GM19455 (cell line): ENCODE data around the gene KLHL36.
"Not testable (repeated sequence)": the region's sequence is repeated elsewhere in the genome, so short reads cannot be mapped to it uniquely, and the experiment has no call there.

ENCODE experiments used
- ATAC-seq: cut with Tn5 transposase; IDR thresholded peaks from one replicate; pipeline ENCODE4 v1.9.1; 2021; ENCODE audit not compliant: unreplicated experiment

KLHL36 gene

DNA sequence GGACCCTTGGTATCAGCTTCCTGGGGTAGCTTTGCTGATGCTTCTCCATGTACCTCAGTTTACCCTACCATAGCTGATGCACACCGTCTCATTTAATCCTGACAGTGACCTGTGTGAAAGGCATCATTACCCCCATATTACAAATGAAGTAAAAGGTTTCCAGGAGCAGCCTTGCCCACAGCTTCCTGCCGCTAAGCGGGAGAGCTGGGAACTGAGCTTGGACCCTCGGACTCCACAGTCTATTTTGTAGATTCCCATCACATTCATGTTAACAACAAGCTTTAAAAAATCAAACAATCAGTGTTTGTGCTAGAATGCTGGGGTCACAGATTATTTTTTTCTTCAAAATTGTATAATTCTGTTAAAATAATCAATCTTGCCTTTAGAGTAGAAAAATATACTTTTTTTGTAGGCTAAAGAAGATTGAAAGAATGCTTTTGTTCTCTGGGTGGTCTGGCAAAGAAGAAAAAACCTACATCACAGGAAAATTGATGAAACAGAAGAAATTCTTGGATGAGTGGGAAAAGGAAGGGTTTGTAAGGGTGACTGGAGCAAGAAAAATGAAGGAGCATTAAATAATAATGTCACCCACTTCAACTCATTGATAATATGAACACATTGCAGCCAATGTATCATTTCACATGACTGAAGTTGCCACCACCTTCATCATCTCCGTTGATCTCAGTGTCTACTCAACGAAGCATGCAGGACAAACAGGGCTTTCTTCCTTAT is 41.9 kb downstream of the KLHL36 start:
- no peak for ATAC-seq

GRCh38 chr16:84692451-84693214 is 44.3 kb downstream of the KLHL36 start:
- no peak for ATAC-seq

DNA sequence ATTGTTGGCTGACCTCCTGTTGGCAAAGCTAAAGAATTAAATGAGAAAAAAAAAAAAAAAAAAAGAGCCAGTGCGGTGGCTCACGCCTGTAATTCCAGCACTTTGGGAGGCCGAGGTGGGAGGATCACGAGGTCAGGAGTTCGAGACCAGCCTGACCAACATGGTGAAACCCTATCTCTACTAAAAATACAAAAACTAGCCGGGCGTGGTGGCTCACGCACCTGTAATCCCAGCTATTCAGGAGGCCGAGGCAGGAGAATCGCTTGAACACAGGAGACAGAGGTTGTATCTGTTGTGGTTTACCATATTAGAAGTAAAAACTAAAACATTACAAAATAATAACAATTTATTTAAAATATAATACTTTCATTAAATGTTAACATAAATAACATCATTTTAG is 45.6 kb downstream of the KLHL36 start:
- ATAC-seq, result not testable (repeated sequence)

- no peak for ATAC-seq
Measured at GRCh38 chr16:84694980-84695379, 46.7 kb downstream of the KLHL36 start.

GRCh38 chr16:84699147-84699711 is 50.9 kb downstream of the KLHL36 start:
- peak; percentile 31 for ATAC-seq

GRCh38 chr16:84699712-84700445 is 51.6 kb downstream of the KLHL36 start, which contains the start of gene USP10:
Gene USP10, plus strand, starts transcription at chr16:84700000. Its CDS starts 91 bp downstream, at chr16:84700091.
- peak; percentile 68 for ATAC-seq

DNA sequence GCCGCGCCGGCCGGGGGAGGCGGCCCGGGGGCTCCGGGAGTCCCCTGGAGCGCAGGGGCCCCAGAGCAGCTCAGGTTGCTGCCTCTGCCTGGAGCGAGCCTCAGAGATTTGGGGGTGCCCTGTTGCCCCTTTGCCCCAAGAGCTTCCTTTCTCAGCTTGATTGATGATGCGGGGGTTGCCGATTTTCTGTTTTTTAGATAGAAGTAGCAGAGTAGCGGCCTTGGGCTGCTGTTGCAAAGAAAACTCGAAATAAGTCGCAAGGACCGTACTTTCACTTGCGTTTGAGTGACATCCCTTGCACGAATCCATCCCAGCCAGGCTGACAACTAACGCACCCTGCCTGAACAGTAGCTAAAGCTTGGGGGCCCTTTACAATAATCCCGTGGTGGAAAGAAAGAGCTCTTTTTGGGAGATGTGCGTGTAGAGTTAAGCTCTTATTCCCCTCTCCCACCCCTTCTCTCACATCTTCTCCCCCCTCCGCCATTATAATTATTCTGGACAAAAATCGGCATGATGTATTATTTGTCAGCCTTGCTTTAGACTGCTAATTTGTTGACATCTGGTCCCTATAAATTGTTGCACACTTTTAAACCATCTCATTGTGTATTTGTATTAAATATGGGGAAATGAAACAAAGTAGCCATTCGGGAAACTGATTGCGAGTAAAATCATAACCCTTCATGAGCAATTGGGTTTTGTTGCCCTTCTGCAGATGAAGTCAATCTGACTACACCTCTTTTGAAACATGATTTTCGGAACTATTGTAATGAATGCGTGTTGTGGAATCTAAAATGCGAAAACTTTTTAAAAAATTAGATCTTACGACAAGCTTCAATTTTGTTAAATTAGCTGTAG is 52.4 kb downstream of the KLHL36 start:
- peak; percentile 38 for ATAC-seq

DNA sequence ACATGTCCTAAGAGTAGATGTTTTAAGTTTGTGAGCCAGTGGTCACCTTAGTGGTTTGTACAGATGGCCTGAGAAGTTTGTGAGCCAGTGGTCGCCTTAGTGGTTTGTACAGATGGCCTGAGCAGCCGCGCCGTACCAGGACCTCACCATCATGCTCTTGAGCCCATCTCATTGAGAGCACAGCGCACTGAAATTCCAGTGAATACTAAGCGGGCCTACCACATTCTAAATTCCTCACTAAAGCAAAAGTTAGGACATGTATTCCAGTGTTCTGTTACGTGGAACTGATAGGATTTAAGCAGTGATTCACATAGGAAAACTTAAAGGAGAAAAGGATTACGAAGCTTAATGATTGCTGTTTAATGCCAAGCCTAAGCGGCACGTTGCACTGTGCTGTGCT is 55.4 kb downstream of the KLHL36 start:
- no peak for ATAC-seq

DNA sequence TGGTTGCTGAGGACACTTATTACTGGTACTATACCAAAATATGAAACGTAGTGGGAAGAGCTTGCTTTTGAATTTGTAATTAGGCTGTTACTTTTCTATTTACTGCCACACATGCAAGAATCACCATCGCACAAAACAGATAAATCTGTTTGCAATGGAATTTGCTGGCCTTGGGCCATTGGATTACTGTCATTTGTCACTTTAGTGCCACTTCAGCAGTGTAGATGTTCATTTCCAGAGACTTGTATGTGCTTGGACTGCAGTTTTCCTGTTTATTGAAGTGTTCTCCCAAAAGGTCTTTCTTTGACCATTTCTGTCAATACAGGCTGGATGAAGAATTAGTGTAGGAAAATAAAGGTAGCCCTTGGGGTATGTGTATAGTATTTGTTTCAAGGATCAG is 55.9 kb downstream of the KLHL36 start:
- no peak for ATAC-seq

DNA sequence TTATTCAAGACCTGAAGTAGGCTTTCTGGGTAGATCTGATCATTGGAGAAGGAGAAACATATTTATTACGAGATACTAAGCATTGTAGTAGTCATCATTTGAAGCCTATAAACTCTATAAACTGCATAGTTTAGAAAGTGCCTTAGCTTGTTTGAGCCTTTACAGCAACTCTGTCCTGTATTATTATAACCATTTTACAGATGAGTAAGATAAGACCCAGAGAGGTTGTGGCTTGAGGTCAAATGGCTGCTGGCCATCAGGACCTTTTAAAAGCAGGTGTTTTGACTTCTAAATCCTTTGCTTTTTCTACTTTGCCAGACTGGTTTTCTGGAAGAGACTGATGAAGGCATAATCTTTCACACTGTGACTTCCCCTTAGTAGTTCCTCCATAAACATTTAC is 58.5 kb downstream of the KLHL36 start:
- ATAC-seq, result no peak

DNA sequence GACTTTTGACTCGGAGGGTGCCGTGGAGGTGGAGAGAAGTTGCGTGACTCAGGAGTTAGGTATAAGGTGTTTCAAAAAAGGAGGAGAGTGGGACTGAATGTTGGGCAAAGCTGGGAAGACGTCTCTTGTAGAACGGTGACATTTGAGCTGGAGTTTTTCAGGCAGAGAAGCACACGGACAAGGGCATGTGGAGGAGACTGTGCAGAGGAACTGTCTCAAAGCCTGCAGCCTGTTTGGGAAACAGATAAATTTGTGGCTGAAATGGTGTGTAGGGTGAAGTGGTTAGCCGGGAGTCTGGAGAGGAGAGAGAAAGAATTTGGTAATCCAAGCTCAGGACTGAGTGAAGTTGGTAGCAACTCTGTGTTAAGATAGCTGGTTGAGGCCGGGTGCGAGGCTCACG is 61.3 kb downstream of the KLHL36 start:
- no peak for ATAC-seq

DNA sequence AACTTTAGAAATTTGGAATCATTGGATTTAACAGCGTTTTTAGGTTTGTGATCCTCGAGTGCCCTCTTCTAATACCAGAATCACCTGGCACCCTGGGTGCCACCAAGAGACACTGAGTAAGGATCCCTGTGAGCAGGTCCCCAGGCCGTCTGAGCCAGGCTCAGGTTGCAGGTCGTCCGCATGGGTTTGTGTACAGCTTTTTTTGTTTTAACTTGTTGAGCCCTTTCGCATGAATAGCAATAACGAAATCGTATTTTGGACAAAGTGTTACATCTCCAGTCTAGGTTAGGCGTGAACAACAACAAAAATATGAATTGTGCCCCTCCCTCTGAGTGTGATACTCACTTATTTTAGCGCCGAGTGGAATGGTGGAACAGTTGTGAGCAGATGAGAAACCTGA is 62.4 kb downstream of the KLHL36 start:
- ATAC-seq, result no peak
